Stimulated activated CD8-positive, alpha-beta memory T cell treated with anti-CD3 and anti-CD28 coated beads, Interleukin-4, amount 100 ng/mL, for 24 hours (primary cell): ENCODE data around the gene CALN1.

ENCODE experiments used
- DNase-seq: peaks from one replicate; pipeline ENCODE4 v3.0.0-alpha.2; 2020; ENCODE audit warnings: low read depth

CALN1 gene

GRCh38 chr7:71785216-71785615, 626.9 kb downstream of the CALN1 start:
- DNase-seq, result no peak

GRCh38 chr7:71784781-71785180, 627.4 kb downstream of the CALN1 start:
- DNase-seq, result no peak

GRCh38 chr7:71784180-71784579, 628.0 kb downstream of the CALN1 start:
- no peak for DNase-seq

- DNase-seq, result no peak
These were observed 628.4 kb downstream of the CALN1 start for GRCh38 chr7:71783779-71784178.

GRCh38 chr7:71782051-71782450, 630.1 kb downstream of the CALN1 start:
- no peak for DNase-seq

GRCh38 chr7:71780282-71780681, 631.9 kb downstream of the CALN1 start:
- no peak for DNase-seq

- no peak for DNase-seq
These were observed 634.9 kb downstream of the CALN1 start for GRCh38 chr7:71777278-71777677.

GRCh38 chr7:71776726-71777125, 635.4 kb downstream of the CALN1 start:
- DNase-seq, result no peak

- no peak for DNase-seq
These were observed 636.5 kb downstream of the CALN1 start for GRCh38 chr7:71775648-71776047.

GRCh38 chr7:71772779-71773178, 639.4 kb downstream of the CALN1 start:
- no peak for DNase-seq

- no peak for DNase-seq
These were observed 641.8 kb downstream of the CALN1 start for GRCh38 chr7:71770269-71770907.

- no peak for DNase-seq
These were observed 642.8 kb downstream of the CALN1 start for GRCh38 chr7:71769326-71769725.

GRCh38 chr7:71768450-71768849, 643.7 kb downstream of the CALN1 start:
- DNase-seq, result no peak

GRCh38 chr7:71766016-71766415, 646.1 kb downstream of the CALN1 start:
- no peak for DNase-seq

- no peak for DNase-seq
These were observed 650.8 kb downstream of the CALN1 start for GRCh38 chr7:71761336-71761735.

- no peak for DNase-seq
These were observed 657.3 kb downstream of the CALN1 start for GRCh38 chr7:71754828-71755227.

- DNase-seq, result no peak
These were observed 658.0 kb downstream of the CALN1 start for GRCh38 chr7:71753956-71754664.

GRCh38 chr7:71753236-71753635, 658.9 kb downstream of the CALN1 start:
- no peak for DNase-seq

GRCh38 chr7:71752171-71752935, 659.8 kb downstream of the CALN1 start:
- DNase-seq, result peak; percentile 16

- DNase-seq, result no peak
These were observed 661.8 kb downstream of the CALN1 start for GRCh38 chr7:71750290-71750689.

GRCh38 chr7:71746006-71746405, 666.1 kb downstream of the CALN1 start:
- no peak for DNase-seq

GRCh38 chr7:71740174-71740560, 672.0 kb downstream of the CALN1 start:
- no peak for DNase-seq

GRCh38 chr7:71739520-71740173, 672.5 kb downstream of the CALN1 start:
- DNase-seq, result no peak
